Sciatic nerve (tissue), 2 donors: ENCODE data around the gene HOXC13. TPM values are rescaled to one million over a fixed set of nuclear protein-coding genes. Genes with fewer than 3 reads are reported as not detected.

ENCODE experiments used
- ATAC-seq: fragments of 200-7000 bp; cut with Tn5 transposase; one replicate; pipeline ENCODE4 v1.9.1; 2020; ENCODE audit warnings: mild to moderate bottlenecking, moderate library complexity
- DNase-seq: peaks from one replicate; pipeline ENCODE4 v3.0.0-alpha.2; 2020; ENCODE audit warnings: low spot score
- intact Hi-C: fragments of 100-400 bp; cut with DNase I; formaldehyde crosslinking; loops from one replicate; pipeline ENCODE4 v1.14.2; 2022
- total RNA-seq: library from RNA; stranded (reverse); fragmentation: NEBNext Ultra II Directional; extraction: Animal tissue kit (Norgen Biotek cat#: 25700); gene quantifications from one replicate; pipeline ENCODE4 v1.2.1, GENCODE V29; 2021
- donor health status: DM: no; HTN: no; CAD: no.
- donor health status: DM: no; HTN: no; CAD: no.

Gene HOXC13, protein sequence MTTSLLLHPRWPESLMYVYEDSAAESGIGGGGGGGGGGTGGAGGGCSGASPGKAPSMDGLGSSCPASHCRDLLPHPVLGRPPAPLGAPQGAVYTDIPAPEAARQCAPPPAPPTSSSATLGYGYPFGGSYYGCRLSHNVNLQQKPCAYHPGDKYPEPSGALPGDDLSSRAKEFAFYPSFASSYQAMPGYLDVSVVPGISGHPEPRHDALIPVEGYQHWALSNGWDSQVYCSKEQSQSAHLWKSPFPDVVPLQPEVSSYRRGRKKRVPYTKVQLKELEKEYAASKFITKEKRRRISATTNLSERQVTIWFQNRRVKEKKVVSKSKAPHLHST
- total RNA-seq: 0.22 TPM

- ATAC-seq: peak; percentile 84
- peak; percentile 77 for DNase-seq
- intact Hi-C loops: no loop called here
Observed at GRCh38 chr12:53938326-53939140, at the start of gene HOXC13. TSS of gene HOXC13 (plus strand) at chr12:53938831. CDS start at chr12:53938907, 76 bp downstream.

DNA sequence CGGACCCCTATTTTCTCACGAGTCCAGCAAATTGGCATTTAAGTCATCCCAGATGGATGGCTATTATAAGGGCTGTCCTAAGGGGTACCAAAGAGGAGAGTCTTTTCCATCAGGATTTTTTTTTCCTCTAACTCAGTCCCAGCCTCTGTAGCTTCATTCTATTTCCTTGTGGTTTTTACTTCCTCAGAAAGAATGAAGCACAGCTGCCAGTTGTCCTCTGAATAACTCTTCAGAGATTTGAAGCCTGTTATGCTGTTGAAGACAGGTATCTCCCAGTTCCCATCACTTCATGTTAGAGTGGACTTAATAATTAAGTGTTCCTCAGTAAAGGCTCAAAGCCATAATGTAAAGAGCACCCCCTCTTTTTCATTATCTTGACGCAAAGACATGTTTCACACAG is 48.5 kb upstream of the HOXC13 start:
- ATAC-seq (no peak), DNase-seq (no peak)
- intact Hi-C loops: no loop called here

DNA sequence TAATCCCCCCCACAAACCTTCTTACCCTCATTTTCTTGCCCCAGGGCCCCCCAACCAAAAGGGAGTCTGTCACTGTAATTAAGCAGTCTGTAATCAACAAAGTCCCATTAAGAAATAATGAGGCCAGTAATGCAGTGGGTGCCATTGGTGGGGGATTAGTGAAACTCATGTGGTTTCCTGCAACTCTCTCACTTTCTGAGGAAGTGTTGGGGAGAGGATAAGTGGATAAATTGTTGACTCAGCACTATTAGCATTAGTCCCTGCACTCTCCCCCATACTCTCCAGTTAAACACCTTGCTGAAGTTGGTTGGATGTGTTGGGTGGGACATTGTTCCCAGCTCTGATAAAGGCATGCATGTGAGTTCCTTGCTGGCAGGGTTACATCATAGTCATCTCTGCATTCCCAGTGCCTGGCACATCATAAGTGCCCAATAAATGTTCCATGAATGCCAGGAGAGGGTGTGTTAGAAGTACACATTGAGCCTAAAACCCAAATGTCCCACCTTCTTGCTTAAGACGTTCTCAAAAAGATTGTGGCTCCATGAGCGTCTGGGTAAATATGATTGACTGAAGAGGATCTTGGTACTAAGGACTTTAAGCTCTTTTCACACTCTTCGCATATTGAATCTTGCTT is 45.8 kb upstream of the HOXC13 start:
- ATAC-seq (no peak), DNase-seq (no peak)
- intact Hi-C loops: no loop called here

GRCh38 chr12:53899230-53899629 is 39.4 kb upstream of the HOXC13 start:
- intact Hi-C loops: no loop called here
- ATAC-seq (no peak), DNase-seq (no peak)

GRCh38 chr12:53907103-53907502 is 31.5 kb upstream of the HOXC13 start:
- no peak for ATAC-seq
- intact Hi-C loops: no loop called here
- no peak for DNase-seq

GRCh38 chr12:53916788-53917655 is 21.6 kb upstream of the HOXC13 start:
- DNase-seq (no peak), ATAC-seq (no peak)
- intact Hi-C loops: no loop called here

DNA sequence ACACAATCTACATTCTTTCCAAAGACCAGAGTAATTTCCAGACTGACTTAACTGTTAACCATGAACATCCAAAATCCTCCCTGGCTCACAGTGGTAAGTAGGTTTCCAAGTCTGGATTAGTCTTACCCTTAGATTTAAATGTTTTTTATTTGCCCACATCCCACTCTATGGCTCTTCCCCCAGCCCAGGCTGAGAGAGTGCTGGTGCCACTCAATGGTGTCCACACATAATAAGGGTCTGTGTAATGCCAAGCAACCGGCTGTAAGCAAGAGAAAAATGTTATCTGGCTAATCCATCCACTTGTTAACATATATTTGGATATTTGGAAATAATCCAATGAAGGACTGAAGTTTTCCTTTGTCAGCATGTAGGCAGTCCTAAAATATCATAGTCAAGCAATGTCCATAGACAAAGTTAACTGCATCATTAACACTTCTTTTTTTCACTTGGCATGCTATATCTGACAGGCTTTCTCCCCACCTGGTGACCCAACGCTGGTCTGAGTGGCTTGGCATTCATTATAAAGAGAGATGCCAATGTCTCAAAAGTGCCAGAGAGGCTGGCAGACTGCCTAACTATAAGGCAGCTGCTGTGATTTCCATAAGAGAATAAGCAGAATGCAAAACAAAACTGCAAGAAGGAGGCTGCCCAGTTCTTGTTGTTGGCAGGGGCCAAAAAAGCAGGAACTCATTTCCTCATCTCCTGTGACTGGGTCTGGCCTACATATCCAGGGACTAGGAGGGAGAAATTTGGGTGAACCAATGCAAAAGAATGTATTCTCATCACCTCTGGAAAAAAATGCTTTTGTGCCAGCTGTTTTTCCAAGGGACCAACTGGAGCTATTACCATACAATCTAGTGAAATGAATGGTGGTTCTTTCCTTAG is 13.9 kb upstream of the HOXC13 start:
- DNase-seq: no peak
- intact Hi-C loops: no loop called here
- no peak for ATAC-seq

GRCh38 chr12:53927220-53928029 is 11.2 kb upstream of the HOXC13 start:
- DNase-seq (no peak), ATAC-seq (no peak)
- intact Hi-C loops: no loop called here

GRCh38 chr12:53928054-53928835 is 10.4 kb upstream of the HOXC13 start:
- ATAC-seq (no peak), DNase-seq (no peak)

DNA sequence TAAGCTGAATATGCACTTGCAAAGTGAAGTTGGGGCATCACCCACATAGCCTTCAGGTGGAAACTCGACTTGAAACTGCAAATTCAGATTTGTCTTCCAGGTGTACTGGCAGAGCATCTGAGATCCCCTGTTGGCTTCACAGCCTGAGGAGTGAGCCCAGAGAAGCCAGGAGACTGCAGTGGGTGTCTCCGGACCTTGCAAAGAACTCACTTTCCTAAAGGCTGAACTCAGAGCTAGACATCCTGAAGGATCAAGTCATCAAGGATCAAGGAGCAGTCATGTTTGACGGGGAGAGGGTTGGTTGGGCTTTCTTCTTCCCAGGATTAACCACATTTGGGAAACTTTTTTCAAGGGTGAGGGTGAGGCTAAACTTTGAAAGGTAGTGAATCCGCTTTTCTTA is 9.1 kb upstream of the HOXC13 start:
- intact Hi-C loops: no loop called here
- ATAC-seq (no peak), DNase-seq (no peak)

More at GRCh38 chr12:53928054-53928835, 10.4 kb upstream of the HOXC13 start:
- intact Hi-C loops: no loop called here

GRCh38 chr12:53930591-53931255 is 7.9 kb upstream of the HOXC13 start:
- ATAC-seq: no peak
- intact Hi-C loops: no loop called here
- no peak for DNase-seq

GRCh38 chr12:53931844-53932581 is 6.6 kb upstream of the HOXC13 start:
- intact Hi-C loops: no loop called here
- DNase-seq (no peak), ATAC-seq (no peak)

DNA sequence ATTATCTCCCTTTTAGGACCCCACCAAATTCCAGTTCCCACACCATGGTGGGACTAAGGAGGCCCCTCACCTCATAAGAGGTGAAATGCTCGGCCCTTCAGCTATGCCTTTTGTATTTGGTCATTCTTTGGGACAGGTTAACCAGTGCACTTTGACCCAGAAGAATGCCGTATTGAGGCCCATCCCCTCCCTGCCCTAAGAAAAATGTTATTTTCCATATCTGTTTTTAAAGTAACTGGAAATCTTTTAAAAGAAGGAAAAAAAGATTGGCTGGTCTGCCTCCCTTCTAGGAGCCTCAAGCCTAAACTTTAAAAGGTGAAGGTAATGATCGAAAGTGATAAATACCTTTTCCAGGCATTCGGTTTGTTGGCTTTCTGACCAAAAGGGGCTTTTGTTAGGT is 5.7 kb upstream of the HOXC13 start:
- intact Hi-C loops: no loop called here
- ATAC-seq: no peak
- DNase-seq: no peak

- no peak for DNase-seq
- intact Hi-C loops: no loop called here
- ATAC-seq: no peak
Observed at GRCh38 chr12:53935383-53936341, 3.0 kb upstream of the HOXC13 start.
